ENCODE measurements around the gene CEMIP.

- TF ChIP-seq CTCF (conservative IDR thresholded peaks at IDR 0.05; ENCODE audit: low read length) (no peak), EZH2phosphoT487 (IDR thresholded peaks at IDR 0.05; ENCODE audit: borderline replicate concordance, low read depth, low read length) (no peak)
Measured at GRCh38 chr15:80735344-80735743, 43.8 kb upstream of the CEMIP start.

Data from OCI-LY7 (cell line).